Measurements from ENCODE around the gene KRTAP4-6.

DNA sequence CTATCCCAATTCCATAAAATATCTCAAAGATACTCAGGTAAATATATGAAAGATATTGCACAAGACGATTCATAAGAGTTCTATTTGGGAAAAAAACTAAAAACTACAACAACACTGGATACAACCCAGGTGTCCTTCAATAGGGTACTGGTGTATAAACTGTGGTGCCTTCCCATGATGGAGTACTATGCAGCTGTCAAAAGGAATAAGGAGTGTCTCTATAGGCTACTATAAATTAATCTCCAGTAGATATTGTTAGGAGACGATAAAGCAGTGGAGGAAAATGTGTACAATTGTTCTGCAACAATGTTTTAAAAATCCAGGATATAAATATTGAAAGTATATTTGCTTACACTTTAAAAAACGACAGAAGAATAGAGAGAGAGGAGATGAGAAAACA, 13.9 kb downstream of the KRTAP4-6 start:
- TF ChIP-seq, protein P1, sequence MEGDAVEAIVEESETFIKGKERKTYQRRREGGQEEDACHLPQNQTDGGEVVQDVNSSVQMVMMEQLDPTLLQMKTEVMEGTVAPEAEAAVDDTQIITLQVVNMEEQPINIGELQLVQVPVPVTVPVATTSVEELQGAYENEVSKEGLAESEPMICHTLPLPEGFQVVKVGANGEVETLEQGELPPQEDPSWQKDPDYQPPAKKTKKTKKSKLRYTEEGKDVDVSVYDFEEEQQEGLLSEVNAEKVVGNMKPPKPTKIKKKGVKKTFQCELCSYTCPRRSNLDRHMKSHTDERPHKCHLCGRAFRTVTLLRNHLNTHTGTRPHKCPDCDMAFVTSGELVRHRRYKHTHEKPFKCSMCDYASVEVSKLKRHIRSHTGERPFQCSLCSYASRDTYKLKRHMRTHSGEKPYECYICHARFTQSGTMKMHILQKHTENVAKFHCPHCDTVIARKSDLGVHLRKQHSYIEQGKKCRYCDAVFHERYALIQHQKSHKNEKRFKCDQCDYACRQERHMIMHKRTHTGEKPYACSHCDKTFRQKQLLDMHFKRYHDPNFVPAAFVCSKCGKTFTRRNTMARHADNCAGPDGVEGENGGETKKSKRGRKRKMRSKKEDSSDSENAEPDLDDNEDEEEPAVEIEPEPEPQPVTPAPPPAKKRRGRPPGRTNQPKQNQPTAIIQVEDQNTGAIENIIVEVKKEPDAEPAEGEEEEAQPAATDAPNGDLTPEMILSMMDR (IDR thresholded peaks at IDR 0.05): no peak
- no peak for TF ChIP-seq NR3C1 (IDR thresholded peaks at IDR 0.05)
- no peak for TF ChIP-seq RAD21 (conservative IDR thresholded peaks at IDR 0.05 in 1 of 2, IDR thresholded peaks at IDR 0.05 in 1 of 2)

Data from A549 (cell line).